ENCODE measurements around the gene CCDC183.

The CCDC183 gene

DNA sequence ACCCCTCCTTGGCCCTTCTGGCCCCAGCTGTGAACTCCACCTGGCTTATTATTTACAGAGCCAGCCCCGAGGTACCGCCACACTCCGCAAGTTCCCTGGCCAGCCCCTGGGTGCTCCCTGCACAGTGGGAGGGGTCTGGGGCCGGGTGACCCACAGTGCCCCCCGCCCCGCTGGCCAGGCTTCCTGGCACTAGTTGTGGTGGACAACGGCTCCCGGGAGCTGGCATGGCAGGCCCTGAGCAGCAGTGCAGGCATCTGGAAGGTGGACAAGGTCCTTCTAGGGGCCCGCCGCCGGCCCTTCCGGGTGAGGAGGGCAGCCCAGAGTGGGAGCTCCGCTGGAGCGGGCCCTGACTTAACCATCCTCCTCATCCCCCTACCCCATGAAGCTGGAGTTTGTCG lies 59.9 kb downstream of the CCDC183 start:
- H3K27ac ChIP-seq (ENCODE audit: low read depth, low read length), result no peak overlapping the region
- H3K36me3 ChIP-seq (ENCODE audit: control insufficient read depth in 1 of 2, insufficient read depth in 2 of 2, low read length in 2 of 2), result peaks cover 0 to 6% of the 10 kb centered on the region in 2 donors
- peaks cover 56 to 60% of the 10 kb centered on the region in 2 donors for H3K4me1 ChIP-seq (ENCODE audit: control insufficient read depth in 1 of 2, insufficient read depth in 2 of 2, low read length in 2 of 2)
- no peak overlapping the region for H3K4me3 ChIP-seq (ENCODE audit: low read depth in 1 of 2, low read length in 2 of 2)
- no peak overlapping the region for H3K9ac ChIP-seq (ENCODE audit: low read depth in 1 of 2, low read length in 2 of 2)
- H3K9me3 ChIP-seq (ENCODE audit: control insufficient read depth in 1 of 2, low read length in 2 of 2), result no peaks in the 10 kb centered on the region
- H3K27me3 ChIP-seq (ENCODE audit: control insufficient read depth in 1 of 2, insufficient read depth in 2 of 2, low read length in 2 of 2), result no peaks in the 10 kb centered on the region

DNA sequence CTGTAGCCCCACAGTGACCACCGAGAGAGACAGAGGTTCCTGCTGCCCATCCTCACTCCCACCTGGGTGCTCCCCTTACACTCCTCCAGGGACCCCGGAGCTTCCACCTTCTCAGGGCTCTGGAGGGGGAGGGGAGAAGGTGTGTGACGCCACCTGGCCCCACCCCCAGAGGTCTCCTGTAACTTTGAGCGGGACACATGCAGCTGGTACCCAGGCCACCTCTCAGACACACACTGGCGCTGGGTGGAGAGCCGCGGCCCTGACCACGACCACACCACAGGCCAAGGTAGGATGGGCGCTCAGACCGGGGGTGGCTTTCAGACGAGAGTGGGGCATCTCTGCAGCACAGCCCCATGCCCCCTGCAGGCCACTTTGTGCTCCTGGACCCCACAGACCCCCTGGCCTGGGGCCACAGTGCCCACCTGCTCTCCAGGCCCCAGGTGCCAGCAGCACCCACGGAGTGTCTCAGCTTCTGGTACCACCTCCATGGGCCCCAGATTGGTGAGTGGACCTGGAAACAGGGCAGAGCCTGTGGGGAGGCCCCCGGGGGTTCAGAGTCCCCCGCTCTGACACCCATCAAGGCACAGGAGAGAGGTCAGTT lies 60.5 kb downstream of the CCDC183 start:
- Histone ChIP-seq H3K9ac (ENCODE audit: low read depth in 1 of 2, low read length in 2 of 2) (no peak overlapping the region), H3K27me3 (ENCODE audit: control insufficient read depth in 1 of 2, insufficient read depth in 2 of 2, low read length in 2 of 2) (no peaks in the 10 kb centered on the region), H3K9me3 (ENCODE audit: control insufficient read depth in 1 of 2, low read length in 2 of 2) (no peaks in the 10 kb centered on the region), H3K4me3 (ENCODE audit: low read depth in 1 of 2, low read length in 2 of 2) (no peak overlapping the region), H3K36me3 (ENCODE audit: control insufficient read depth in 1 of 2, insufficient read depth in 2 of 2, low read length in 2 of 2) (peaks cover 0 to 12% of the 10 kb centered on the region in 2 donors), H3K4me1 (ENCODE audit: control insufficient read depth in 1 of 2, insufficient read depth in 2 of 2, low read length in 2 of 2) (peaks cover 56 to 62% of the 10 kb centered on the region in 2 donors), H3K27ac (ENCODE audit: low read depth, low read length) (no peak overlapping the region)

DNA sequence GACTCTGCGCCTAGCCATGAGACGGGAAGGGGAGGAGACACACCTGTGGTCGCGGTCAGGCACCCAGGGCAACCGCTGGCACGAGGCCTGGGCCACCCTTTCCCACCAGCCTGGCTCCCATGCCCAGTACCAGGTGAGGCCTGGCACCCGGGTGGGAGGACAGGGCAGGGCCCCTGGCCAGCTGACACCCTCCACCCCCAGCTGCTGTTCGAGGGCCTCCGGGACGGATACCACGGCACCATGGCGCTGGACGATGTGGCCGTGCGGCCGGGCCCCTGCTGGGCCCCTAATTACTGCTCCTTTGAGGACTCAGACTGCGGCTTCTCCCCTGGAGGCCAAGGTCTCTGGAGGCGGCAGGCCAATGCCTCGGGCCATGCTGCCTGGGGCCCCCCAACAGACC lies 61.0 kb downstream of the CCDC183 start:
- no peak overlapping the region for H3K9ac ChIP-seq (ENCODE audit: low read depth in 1 of 2, low read length in 2 of 2)
- peaks cover 5 to 17% of the 10 kb centered on the region in 2 donors for H3K36me3 ChIP-seq (ENCODE audit: control insufficient read depth in 1 of 2, insufficient read depth in 2 of 2, low read length in 2 of 2)
- no peak overlapping the region for H3K27ac ChIP-seq (ENCODE audit: low read depth, low read length)
- H3K4me1 ChIP-seq (ENCODE audit: control insufficient read depth in 1 of 2, insufficient read depth in 2 of 2, low read length in 2 of 2), result peaks cover 50 to 58% of the 10 kb centered on the region in 2 donors
- H3K4me3 ChIP-seq (ENCODE audit: low read depth in 1 of 2, low read length in 2 of 2), result no peak overlapping the region
- no peaks in the 10 kb centered on the region for H3K9me3 ChIP-seq (ENCODE audit: control insufficient read depth in 1 of 2, low read length in 2 of 2)
- no peaks in the 10 kb centered on the region for H3K27me3 ChIP-seq (ENCODE audit: control insufficient read depth in 1 of 2, insufficient read depth in 2 of 2, low read length in 2 of 2)

Measured in duodenal mucosa (tissue), 2 donors.